Measurements from ENCODE around the gene LURAP1L.

DNA sequence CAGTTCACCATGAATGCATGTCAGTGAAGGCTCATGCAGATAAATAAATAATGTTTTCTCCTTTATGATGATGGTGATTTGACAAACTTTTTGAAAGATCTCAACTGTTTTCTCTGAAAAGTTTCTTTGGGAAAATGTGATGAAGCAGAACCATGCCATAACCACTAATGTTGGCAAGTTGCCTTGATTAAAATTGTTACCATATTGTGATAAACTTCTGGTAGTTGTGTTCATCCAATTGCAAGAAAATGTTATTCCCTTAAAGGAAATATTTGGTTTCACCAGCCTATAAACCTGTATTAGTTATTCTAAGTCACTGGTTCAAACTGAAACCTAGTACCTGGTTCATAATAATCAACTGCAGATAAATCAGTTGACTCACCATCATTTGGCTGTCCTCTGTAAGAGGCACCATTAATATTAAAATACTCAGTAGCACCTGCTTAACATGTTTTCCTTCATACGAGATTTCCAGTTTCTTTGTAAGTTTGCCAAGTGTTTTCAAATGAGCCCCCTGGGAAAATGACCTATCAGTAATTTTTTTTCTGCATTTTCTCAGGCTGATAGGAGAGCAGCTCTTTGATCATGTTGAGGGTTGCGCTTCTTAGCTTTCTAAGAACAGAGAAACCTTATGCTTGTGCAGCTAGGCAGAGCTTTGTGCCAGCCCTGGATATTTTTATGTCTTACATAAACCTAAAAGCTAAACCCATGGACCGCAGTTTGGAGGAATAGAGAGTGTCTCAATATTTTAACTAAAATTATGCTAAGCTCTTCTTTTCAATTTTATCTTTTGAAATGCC lies 88.0 kb downstream of the LURAP1L start:
- TF ChIP-seq, protein P1, sequence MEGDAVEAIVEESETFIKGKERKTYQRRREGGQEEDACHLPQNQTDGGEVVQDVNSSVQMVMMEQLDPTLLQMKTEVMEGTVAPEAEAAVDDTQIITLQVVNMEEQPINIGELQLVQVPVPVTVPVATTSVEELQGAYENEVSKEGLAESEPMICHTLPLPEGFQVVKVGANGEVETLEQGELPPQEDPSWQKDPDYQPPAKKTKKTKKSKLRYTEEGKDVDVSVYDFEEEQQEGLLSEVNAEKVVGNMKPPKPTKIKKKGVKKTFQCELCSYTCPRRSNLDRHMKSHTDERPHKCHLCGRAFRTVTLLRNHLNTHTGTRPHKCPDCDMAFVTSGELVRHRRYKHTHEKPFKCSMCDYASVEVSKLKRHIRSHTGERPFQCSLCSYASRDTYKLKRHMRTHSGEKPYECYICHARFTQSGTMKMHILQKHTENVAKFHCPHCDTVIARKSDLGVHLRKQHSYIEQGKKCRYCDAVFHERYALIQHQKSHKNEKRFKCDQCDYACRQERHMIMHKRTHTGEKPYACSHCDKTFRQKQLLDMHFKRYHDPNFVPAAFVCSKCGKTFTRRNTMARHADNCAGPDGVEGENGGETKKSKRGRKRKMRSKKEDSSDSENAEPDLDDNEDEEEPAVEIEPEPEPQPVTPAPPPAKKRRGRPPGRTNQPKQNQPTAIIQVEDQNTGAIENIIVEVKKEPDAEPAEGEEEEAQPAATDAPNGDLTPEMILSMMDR (IDR thresholded peaks at IDR 0.05), result no peak
- TF ChIP-seq POLR2A (IDR thresholded peaks at IDR 0.05) (no peak), EP300 (IDR thresholded peaks at IDR 0.05) (no peak)

All from ovary (tissue), 3 donors.